SU-DHL-6 (cell line): ENCODE results near the gene SNAPC2.

Source experiments
- CTCF ChIP-seq: fragments of 200-600 bp; sonication (generic); IDR thresholded peaks from one replicate; pipeline ENCODE4 v1.5.1; 2017; ENCODE audit warnings: antibody characterized with exemption, mild to moderate bottlenecking, low read length, moderate library complexity; ENCODE audit not compliant: insufficient read depth, poor library complexity, severe bottlenecking
- EZH2phosphoT487 ChIP-seq: fragments of 200-600 bp; sonication (generic), shearing (Covaris generic); conservative IDR thresholded peaks from 2 replicates; pipeline ENCODE4 v1.6.1; 2018; ENCODE audit warnings: mild to moderate bottlenecking, antibody characterized with exemption, low read length, moderate library complexity, mixed read lengths

DNA sequence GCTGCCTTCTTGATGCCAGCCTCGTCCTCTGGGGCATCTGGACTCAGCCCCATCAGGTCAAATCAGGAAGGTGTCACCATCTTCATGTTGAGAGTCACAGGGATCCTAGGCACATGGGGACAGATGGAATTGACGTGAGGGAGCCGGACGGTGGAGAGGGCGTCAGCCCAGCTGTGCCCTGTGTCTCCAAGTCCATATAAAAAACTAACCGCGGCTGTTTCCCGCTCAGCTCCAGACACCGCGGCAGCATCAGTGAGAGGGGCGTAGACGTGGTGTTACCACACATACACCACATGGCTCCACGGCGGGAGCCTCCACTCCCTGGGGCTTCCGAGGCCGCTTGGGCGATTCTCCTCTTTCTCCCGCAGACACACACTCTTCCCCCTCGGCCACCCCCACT lies 40.3 kb upstream of the SNAPC2 start:
- TF ChIP-seq CTCF (no peak), EZH2phosphoT487 (no peak)
